Retina (tissue), 1 donor: ENCODE data around the gene SFTA2.
"Not testable (repeated sequence)": the region's sequence is repeated elsewhere in the genome, so short reads cannot be mapped to it uniquely, and the experiment has no call there.

ENCODE experiments used
- DNase-seq: peaks from one replicate; pipeline ENCODE4 v3.0.0-alpha.2; 2016

The SFTA2 gene

GRCh38 chr6:30912746-30913520, 19.0 kb downstream of the SFTA2 start:
- DNase-seq, result no peak

GRCh38 chr6:30910473-30910872, 21.5 kb downstream of the SFTA2 start:
- DNase-seq, result not testable (repeated sequence)

- no peak for DNase-seq
Observed at GRCh38 chr6:30908700-30909099, 23.3 kb downstream of the SFTA2 start.

- peak; percentile 96 for DNase-seq
Observed at GRCh38 chr6:30907758-30908591, 24.0 kb downstream of the SFTA2 start, which contains the start of gene GTF2H4. Gene GTF2H4, plus strand, starts transcription at chr6:30908207.

- DNase-seq, result not testable (repeated sequence)
Observed at GRCh38 chr6:30907290-30907757, 24.6 kb downstream of the SFTA2 start.

GRCh38 chr6:30903236-30903635, 28.7 kb downstream of the SFTA2 start:
- DNase-seq, result no peak

GRCh38 chr6:30902709-30903108, 29.3 kb downstream of the SFTA2 start:
- no peak for DNase-seq

GRCh38 chr6:30902196-30902595, 29.8 kb downstream of the SFTA2 start:
- not testable (repeated sequence) for DNase-seq

- DNase-seq, result no peak
Observed at GRCh38 chr6:30901436-30901835, 30.5 kb downstream of the SFTA2 start.

- DNase-seq, result no peak
Observed at GRCh38 chr6:30900863-30901417, 31.0 kb downstream of the SFTA2 start.

- no peak for DNase-seq
Observed at GRCh38 chr6:30898750-30899360, 33.1 kb downstream of the SFTA2 start.

GRCh38 chr6:30897882-30898281, 34.1 kb downstream of the SFTA2 start:
- no peak for DNase-seq

GRCh38 chr6:30896541-30896940, 35.4 kb downstream of the SFTA2 start:
- DNase-seq, result no peak

- no peak for DNase-seq
Observed at GRCh38 chr6:30895343-30895742, 36.6 kb downstream of the SFTA2 start.

- no peak for DNase-seq
Observed at GRCh38 chr6:30894935-30895334, 37.0 kb downstream of the SFTA2 start.

- DNase-seq, result no peak
Observed at GRCh38 chr6:30894381-30894780, 37.6 kb downstream of the SFTA2 start.

GRCh38 chr6:30893666-30894065, 38.3 kb downstream of the SFTA2 start:
- no peak for DNase-seq

GRCh38 chr6:30893001-30893591, 38.9 kb downstream of the SFTA2 start:
- DNase-seq, result no peak

- DNase-seq, result no peak
Observed at GRCh38 chr6:30891816-30892538, 40.0 kb downstream of the SFTA2 start.

GRCh38 chr6:30891450-30891723, 40.6 kb downstream of the SFTA2 start:
- DNase-seq, result no peak

- no peak for DNase-seq
Observed at GRCh38 chr6:30890646-30891449, 41.1 kb downstream of the SFTA2 start.
